H9 (cell line): ENCODE results near the gene GNA12. TPM values are rescaled to one million over a fixed set of nuclear protein-coding genes. Genes with fewer than 3 reads are reported as not detected.
"Not testable (repeated sequence)": the region's sequence is repeated elsewhere in the genome, so short reads cannot be mapped to it uniquely, and the experiment has no call there.

Experiments
- DNase-seq: peaks from one replicate; pipeline ENCODE4 v3.0.0-alpha.2; 2017
- H2AFZ ChIP-seq: one replicate; pipeline ENCODE4 v1.6.1; 2013; ENCODE audit warnings: mild to moderate bottlenecking, low read length, control low read depth, moderate library complexity
- H2AK5ac ChIP-seq: 2 replicates; pipeline ENCODE4 v1.6.1; 2013; ENCODE audit warnings: low read length, control low read depth, mixed read lengths; ENCODE audit not compliant: insufficient read length
- H2BK120ac ChIP-seq: one replicate; pipeline ENCODE4 v1.6.1; 2013; ENCODE audit warnings: low read depth, mild to moderate bottlenecking, low read length, control low read depth, inconsistent platforms; ENCODE audit not compliant: poor library complexity, severe bottlenecking
- H2BK12ac ChIP-seq: 2 replicates; pipeline ENCODE4 v1.6.1; 2013; ENCODE audit warnings: low read length, control low read depth, mixed read lengths, low read depth; ENCODE audit not compliant: insufficient read length
- H2BK15ac ChIP-seq: 2 replicates; pipeline ENCODE4 v1.6.1; 2013; ENCODE audit warnings: low read depth, low read length, control low read depth
- H2BK20ac ChIP-seq: one replicate; pipeline ENCODE4 v1.6.1; 2013; ENCODE audit warnings: low read depth, mild to moderate bottlenecking, low read length, control low read depth, inconsistent platforms; ENCODE audit not compliant: poor library complexity, severe bottlenecking
- H2BK5ac ChIP-seq: 2 replicates; pipeline ENCODE4 v1.6.1; 2013; ENCODE audit warnings: low read length, control low read depth, mixed read lengths; ENCODE audit not compliant: insufficient read length
- H3K14ac ChIP-seq: 2 replicates; pipeline ENCODE4 v1.6.1; 2013; ENCODE audit warnings: low read length, control low read depth; ENCODE audit not compliant: insufficient read depth
- H3K18ac ChIP-seq: 2 replicates; pipeline ENCODE4 v1.6.1; 2013; ENCODE audit warnings: low read depth, mild to moderate bottlenecking, mixed read lengths, low read length, control low read depth; ENCODE audit not compliant: insufficient read length
- H3K23ac ChIP-seq: 2 replicates; pipeline ENCODE4 v1.6.1; 2013; ENCODE audit warnings: low read length, control low read depth, mixed read lengths, low read depth; ENCODE audit not compliant: insufficient read length
- H3K23me2 ChIP-seq: 2 replicates; pipeline ENCODE4 v1.6.1; 2013; ENCODE audit warnings: low read depth, mild to moderate bottlenecking, mixed read lengths, low read length, control low read depth; ENCODE audit not compliant: insufficient read length, poor library complexity, severe bottlenecking
- H3K27ac ChIP-seq: 2 replicates; pipeline ENCODE4 v1.5.1; 2013; ENCODE audit warnings: low read length, control low read depth, mixed read lengths, low read depth; ENCODE audit not compliant: insufficient read length
- H3K27me3 ChIP-seq: 2 replicates; pipeline ENCODE4 v1.6.1; 2013; ENCODE audit warnings: low read length, control low read depth, inconsistent platforms; ENCODE audit not compliant: insufficient read depth
- H3K4ac ChIP-seq: 2 replicates; pipeline ENCODE4 v1.6.1; 2013; ENCODE audit warnings: low read depth, mild to moderate bottlenecking, control low read depth, inconsistent platforms, low read length, moderate library complexity
- H3K4me1 ChIP-seq: 2 replicates; pipeline ENCODE4 v1.6.1; 2013; ENCODE audit warnings: low read length, control low read depth, inconsistent platforms; ENCODE audit not compliant: insufficient read depth
- H3K4me2 ChIP-seq: 2 replicates; pipeline ENCODE4 v1.6.1; 2013; ENCODE audit warnings: low read length, control low read depth, mixed read lengths; ENCODE audit not compliant: insufficient read length, insufficient read depth
- H3K56ac ChIP-seq: 2 replicates; pipeline ENCODE4 v1.6.1; 2013; ENCODE audit warnings: low read depth, mild to moderate bottlenecking, mixed read lengths, low read length, control low read depth; ENCODE audit not compliant: insufficient read length
- H3K79me1 ChIP-seq: 2 replicates; pipeline ENCODE4 v1.6.1; 2013; ENCODE audit warnings: low read depth, mild to moderate bottlenecking, moderate library complexity, low read length, control low read depth, inconsistent platforms; ENCODE audit not compliant: insufficient read depth, poor library complexity, severe bottlenecking
- H3K79me2 ChIP-seq: 2 replicates; pipeline ENCODE4 v1.6.1; 2013; ENCODE audit warnings: low read length, control low read depth, inconsistent platforms; ENCODE audit not compliant: insufficient read depth
- H3K9ac ChIP-seq: 2 replicates; pipeline ENCODE4 v1.6.1; 2013; ENCODE audit warnings: low read length, control low read depth, mixed read lengths; ENCODE audit not compliant: insufficient read length; ENCODE audit errors: extremely low read depth
- H3K9me3 ChIP-seq: one replicate; pipeline ENCODE4 v1.6.1; 2013; ENCODE audit warnings: low read depth, low read length, inconsistent platforms; ENCODE audit not compliant: control insufficient read depth
- H3T11ph ChIP-seq: one replicate; pipeline ENCODE4 v1.6.1; 2013; ENCODE audit warnings: mild to moderate bottlenecking, low read length, control low read depth, inconsistent platforms
- H4K20me1 ChIP-seq: one replicate; pipeline ENCODE4 v1.6.1; 2013; ENCODE audit not compliant: control insufficient read depth, insufficient read length, insufficient read depth
- H4K5ac ChIP-seq: 2 replicates; pipeline ENCODE4 v1.6.1; 2013; ENCODE audit warnings: low read depth, mild to moderate bottlenecking, mixed read lengths, low read length, control low read depth; ENCODE audit not compliant: insufficient read length
- H4K8ac ChIP-seq: replicated peaks from 2 replicates; pipeline ENCODE4 v1.6.1; 2013; ENCODE audit warnings: low read length, control low read depth, mixed read lengths, low read depth; ENCODE audit not compliant: insufficient read length
- H4K91ac ChIP-seq: 2 replicates; pipeline ENCODE4 v1.6.1; 2013; ENCODE audit warnings: low read depth, mild to moderate bottlenecking, moderate library complexity, mixed read lengths, low read length, control low read depth; ENCODE audit not compliant: insufficient read length
- H3K27ac Mint-ChIP-seq, 3 experiments: 2 replicates in 2 of 3; 3 replicates in 1 of 3; pipeline ENCODE4 v1.8.0; 2020 to 2021; ENCODE audit warnings: mixed read lengths in 3 of 3, mild to moderate bottlenecking in 1 of 3, moderate library complexity in 1 of 3
- H3K27me3 Mint-ChIP-seq: 2 replicates; pipeline ENCODE4 v1.8.0; 2021; ENCODE audit warnings: low read depth, mild to moderate bottlenecking, moderate library complexity, mixed read lengths
- H3K36me3 Mint-ChIP-seq, 3 experiments: 2 replicates in 2 of 3; 3 replicates in 1 of 3; pipeline ENCODE4 v1.8.0; 2020 to 2021; ENCODE audit warnings: low read depth in 3 of 3, mixed read lengths in 3 of 3; ENCODE audit not compliant: insufficient read depth in 1 of 3
- H3K4me1 Mint-ChIP-seq, 2 experiments: 2 replicates each; pipeline ENCODE4 v1.8.0; 2020; ENCODE audit warnings: mixed read lengths in 2 of 2
- H3K4me3 Mint-ChIP-seq, 2 experiments: 2 replicates in 1 of 2; 3 replicates in 1 of 2; pipeline ENCODE4 v1.8.0; 2020 to 2021; ENCODE audit warnings: mild to moderate bottlenecking in 2 of 2, mixed read lengths in 2 of 2, moderate library complexity in 1 of 2
- H3K9me3 Mint-ChIP-seq, 2 experiments: 2 replicates in 1 of 2; 3 replicates in 1 of 2; pipeline ENCODE4 v1.8.0; 2020; ENCODE audit warnings: mild to moderate bottlenecking in 2 of 2, mixed read lengths in 2 of 2, moderate library complexity in 1 of 2
- WGBS: extraction: QIAGEN DNeasy Blood & Tissue Kit; methylation state at CpG from one replicate; pipeline ENCODE4 v1.1.7; 2013; ENCODE audit warnings: missing lambda C conversion rate, low lambda C conversion rate, mixed read lengths; ENCODE audit not compliant: insufficient read length; ENCODE audit errors: extremely low coverage; 5-methylcytosine and 5-hydroxymethylcytosine counted together
- total RNA-seq: library from RNA; stranded (reverse); gene quantifications from 2 replicates; pipeline ENCODE4 v1.2.1, GENCODE V29; 2021

Gene GNA12
- total RNA-seq, 1 experiment from 2014 or later: 60.2 TPM

DNA sequence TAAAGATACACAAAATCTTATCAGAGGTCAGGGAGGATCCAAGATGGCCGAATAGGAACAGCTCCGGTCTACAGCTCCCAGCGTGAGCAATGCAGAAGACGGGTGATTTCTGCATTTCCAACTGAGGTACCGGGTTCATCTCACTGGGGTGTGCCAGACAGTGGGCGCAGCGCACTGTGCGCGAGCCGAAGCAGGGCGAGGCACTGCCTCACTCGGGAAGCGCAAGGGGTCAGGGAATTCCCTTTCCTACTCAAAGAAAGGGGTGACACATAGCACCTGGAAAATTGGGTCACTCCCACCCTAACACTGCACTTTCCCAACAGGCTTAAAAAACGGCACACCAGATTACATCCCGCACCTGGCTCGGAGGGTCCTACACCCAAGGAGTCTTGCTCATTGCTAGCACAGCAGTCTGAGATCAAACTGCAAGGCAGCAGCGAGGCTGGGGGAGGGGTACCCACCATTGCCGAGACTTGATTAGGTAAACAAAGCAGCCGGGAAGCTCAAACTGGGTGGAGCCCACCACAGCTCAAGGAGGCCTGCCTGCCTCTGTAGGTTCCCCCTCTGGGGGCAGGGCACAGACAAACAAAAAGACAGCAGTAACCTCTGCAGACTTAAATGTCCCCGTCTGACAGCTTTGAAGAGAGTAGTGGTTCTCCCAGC, 100.5 kb downstream of the GNA12 start:
- not testable (repeated sequence) for H2BK120ac ChIP-seq, H3K79me2 ChIP-seq, H3K27ac Mint-ChIP-seq, H3K23me2 ChIP-seq, H3K56ac ChIP-seq, H3K23ac ChIP-seq, H3K18ac ChIP-seq, H4K8ac ChIP-seq, H3K9ac ChIP-seq, H3K4me1 Mint-ChIP-seq, H3K27ac ChIP-seq, H4K91ac ChIP-seq, H3K9me3 ChIP-seq, H3K14ac ChIP-seq, H2AK5ac ChIP-seq, H3K27me3 Mint-ChIP-seq, H3K27me3 ChIP-seq, H2AFZ ChIP-seq, H2BK20ac ChIP-seq, H2BK15ac ChIP-seq, H3T11ph ChIP-seq, H4K5ac ChIP-seq, H2BK5ac ChIP-seq, H3K79me1 ChIP-seq, H3K4me3 Mint-ChIP-seq, DNase-seq, H4K20me1 ChIP-seq, H3K4ac ChIP-seq, H3K4me2 ChIP-seq, H3K4me1 ChIP-seq, H2BK12ac ChIP-seq
- WGBS: no CpG with 5 or more reads among the region's 20 CpGs
- Mint-ChIP-seq H3K9me3 (peaks cover 45 to 46% of the 10 kb centered on the region in 2 experiments), H3K36me3 (peaks cover 46 to 51% (median 49%) of the 10 kb centered on the region in 3 experiments)
